ENCODE measurements around the gene NRBP1.

- TF ChIP-seq, protein P1, sequence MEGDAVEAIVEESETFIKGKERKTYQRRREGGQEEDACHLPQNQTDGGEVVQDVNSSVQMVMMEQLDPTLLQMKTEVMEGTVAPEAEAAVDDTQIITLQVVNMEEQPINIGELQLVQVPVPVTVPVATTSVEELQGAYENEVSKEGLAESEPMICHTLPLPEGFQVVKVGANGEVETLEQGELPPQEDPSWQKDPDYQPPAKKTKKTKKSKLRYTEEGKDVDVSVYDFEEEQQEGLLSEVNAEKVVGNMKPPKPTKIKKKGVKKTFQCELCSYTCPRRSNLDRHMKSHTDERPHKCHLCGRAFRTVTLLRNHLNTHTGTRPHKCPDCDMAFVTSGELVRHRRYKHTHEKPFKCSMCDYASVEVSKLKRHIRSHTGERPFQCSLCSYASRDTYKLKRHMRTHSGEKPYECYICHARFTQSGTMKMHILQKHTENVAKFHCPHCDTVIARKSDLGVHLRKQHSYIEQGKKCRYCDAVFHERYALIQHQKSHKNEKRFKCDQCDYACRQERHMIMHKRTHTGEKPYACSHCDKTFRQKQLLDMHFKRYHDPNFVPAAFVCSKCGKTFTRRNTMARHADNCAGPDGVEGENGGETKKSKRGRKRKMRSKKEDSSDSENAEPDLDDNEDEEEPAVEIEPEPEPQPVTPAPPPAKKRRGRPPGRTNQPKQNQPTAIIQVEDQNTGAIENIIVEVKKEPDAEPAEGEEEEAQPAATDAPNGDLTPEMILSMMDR (IDR thresholded peaks at IDR 0.05 in 4 of 5, conservative IDR thresholded peaks at IDR 0.05 in 1 of 5): no peak
- no peak for TF ChIP-seq POLR2A (IDR thresholded peaks at IDR 0.05)
These were observed 48.4 kb upstream of the NRBP1 start for GRCh38 chr2:27379836-27380625.
